SK-N-SH (cell line): Measurements from ENCODE around the gene ZEB2. TPM values are rescaled to one million over a fixed set of nuclear protein-coding genes. Genes with fewer than 3 reads are reported as not detected.

Source experiments
- CTCF ChIA-PET: fragments of 300-600, 350-600 bp; formaldehyde crosslinking; extraction: SDS; loops from one replicate; lab custom pipeline; 2021; lab: Yijun Ruan, JAX
- POLR2A ChIA-PET: fragments of 350-600 bp; sonication (Branson Sonifier 250); formaldehyde crosslinking; extraction: SDS; loops from one replicate; lab custom pipeline; 2020; ENCODE audit warnings: antibody characterized with exemption, inconsistent platforms; lab: Yijun Ruan, JAX
- DNase-seq: peaks from one replicate; pipeline ENCODE4 v3.0.0; 2012
- H2AFZ ChIP-seq: fragments of 200-600 bp; sonication (generic); 2 replicates; pipeline ENCODE4 v1.8.1; 2016; ENCODE audit warnings: antibody characterized with exemption, mild to moderate bottlenecking, low read depth
- H3F3A ChIP-seq: fragments of 200-600 bp; sonication (generic); replicated peaks from 2 replicates; pipeline ENCODE3; 2016; ENCODE audit warnings: antibody characterized with exemption, mild to moderate bottlenecking; ENCODE audit not compliant: insufficient read depth
- H3K27ac ChIP-seq, 2 experiments: fragments of 200-500 bp in 1 of 2; fragments of 200-600 bp in 1 of 2; sonication (Bioruptor generic) in 1 of 2; sonication (generic), shearing (Covaris generic) in 1 of 2; 2 replicates each; pipeline versions ENCODE4 v1.5.1 to v1.6.1; 2014 to 2016; ENCODE audit warnings: low read depth in 2 of 2, inconsistent platforms in 1 of 2, low read length in 1 of 2, mild to moderate bottlenecking in 1 of 2, mixed read lengths in 1 of 2
- H3K27me3 ChIP-seq: fragments of 200-600 bp; sonication (generic), shearing (Covaris generic); 2 replicates; pipeline ENCODE4 v1.6.1; 2016; ENCODE audit warnings: mixed run types; ENCODE audit not compliant: insufficient read depth
- H3K36me3 ChIP-seq, 2 experiments: fragments of 200-500 bp in 1 of 2; fragments of 200-600 bp in 1 of 2; sonication (Bioruptor generic) in 1 of 2; sonication (generic) in 1 of 2; replicated peaks in 1 of 2; 2 replicates each; pipeline versions ENCODE3 to v1.5.1; 2014 to 2016; ENCODE audit warnings: low read length in 1 of 2, mild to moderate bottlenecking in 1 of 2; ENCODE audit not compliant: insufficient read depth in 2 of 2, control insufficient read depth in 1 of 2
- H3K4me1 ChIP-seq, 2 experiments: fragments of 200-500 bp in 1 of 2; fragments of 200-600 bp in 1 of 2; sonication (Bioruptor generic) in 1 of 2; sonication (generic), shearing (Covaris generic) in 1 of 2; 2 replicates each; pipeline versions ENCODE4 v1.5.1 to v1.6.1; 2014 to 2016; ENCODE audit warnings: low read depth in 1 of 2, low read length in 1 of 2, mixed run types in 1 of 2; ENCODE audit not compliant: insufficient read depth in 2 of 2, control insufficient read depth in 1 of 2
- H3K4me2 ChIP-seq: fragments of 200-600 bp; sonication (generic), shearing (Covaris generic); 2 replicates; pipeline ENCODE4 v1.6.1; 2017; ENCODE audit warnings: mixed run types
- H3K4me3 ChIP-seq, 2 experiments: fragments of 200-500 bp in 1 of 2; fragments of 200-600 bp in 1 of 2; sonication (Bioruptor generic) in 1 of 2; sonication (generic), shearing (Covaris generic) in 1 of 2; 2 replicates each; pipeline versions ENCODE4 v1.5.1 to v1.8.1; 2014 to 2016; ENCODE audit warnings: low read depth in 2 of 2, inconsistent platforms in 1 of 2, low read length in 1 of 2, mild to moderate bottlenecking in 1 of 2, mixed read lengths in 1 of 2, moderate library complexity in 1 of 2
- H3K79me2 ChIP-seq: fragments of 200-600 bp; sonication (generic); 2 replicates; pipeline ENCODE4 v1.8.1; 2017; ENCODE audit warnings: mild to moderate bottlenecking; ENCODE audit not compliant: insufficient read depth
- H3K9ac ChIP-seq: fragments of 200-600 bp; sonication (generic); 2 replicates; pipeline ENCODE4 v1.6.1; 2017; ENCODE audit warnings: mixed run types
- H3K9me2 ChIP-seq: fragments of 200-600 bp; sonication (generic); 2 replicates; pipeline ENCODE4 v1.6.1; 2017; ENCODE audit warnings: mixed run types
- H3K9me3 ChIP-seq: fragments of 200-600 bp; sonication (generic); 2 replicates; pipeline ENCODE4 v1.6.1; 2017; ENCODE audit warnings: mixed run types, mild to moderate bottlenecking, moderate library complexity
- H4K20me1 ChIP-seq: fragments of 200-600 bp; sonication (generic); 2 replicates; pipeline ENCODE4 v1.6.1; 2017; ENCODE audit warnings: mild to moderate bottlenecking, mixed run types; ENCODE audit not compliant: insufficient read depth
- ELF1 ChIP-seq: IDR thresholded peaks from 2 replicates; pipeline ENCODE4 v1.4.0; 2012
- EP300 ChIP-seq, 2 experiments: IDR thresholded peaks; 2 replicates each; pipeline versions ENCODE4 v1.4.0 to v1.6.1; 2012; ENCODE audit warnings: borderline replicate concordance in 1 of 2, low read depth in 1 of 2, low read length in 1 of 2
- EZH2phosphoT487 ChIP-seq: fragments of 200-600 bp; sonication (generic); IDR thresholded peaks from 2 replicates; pipeline ENCODE4 v1.6.1; 2017; ENCODE audit warnings: low read depth, mixed run types, mild to moderate bottlenecking, antibody characterized with exemption, moderate library complexity, borderline replicate concordance
- FOXJ3 ChIP-seq: sonication (generic); formaldehyde crosslinking; IDR thresholded peaks from 2 replicates; pipeline ENCODE4 v1.5.1; 2020; ENCODE audit warnings: mild to moderate bottlenecking, missing genetic modification reagents
- FOXM1 ChIP-seq: IDR thresholded peaks from 2 replicates; pipeline ENCODE4 v1.4.0; 2012; ENCODE audit warnings: low read depth, mild to moderate bottlenecking
- GABPA ChIP-seq: IDR thresholded peaks from 2 replicates; pipeline ENCODE4 v1.4.0; 2012; ENCODE audit warnings: low read depth, mild to moderate bottlenecking
- GATA2 ChIP-seq: sonication (generic); formaldehyde crosslinking; IDR thresholded peaks from 2 replicates; pipeline ENCODE4 v1.5.0; 2020; ENCODE audit warnings: mild to moderate bottlenecking, missing genetic modification reagents
- IRF3 ChIP-seq: fragments of 150-350 bp; IDR thresholded peaks from 2 replicates; pipeline ENCODE4 v1.6.1; 2016; ENCODE audit warnings: mild to moderate bottlenecking, low read depth, low read length
- JUND ChIP-seq: IDR thresholded peaks from 2 replicates; pipeline ENCODE4 v1.4.0; 2012
- MAX ChIP-seq: IDR thresholded peaks from 2 replicates; pipeline ENCODE4 v1.4.0; 2012; ENCODE audit warnings: low read depth
- MXI1 ChIP-seq: IDR thresholded peaks from 2 replicates; pipeline ENCODE4 v1.6.1; 2012; ENCODE audit warnings: mild to moderate bottlenecking, low read depth, low read length, improper control_type of control experiment
- NRF1 ChIP-seq: IDR thresholded peaks from 2 replicates; pipeline ENCODE4 v1.6.1; 2012; ENCODE audit warnings: low read depth, mild to moderate bottlenecking, low read length
- PBX3 ChIP-seq: IDR thresholded peaks from 2 replicates; pipeline ENCODE4; 2012
- RAD21 ChIP-seq: IDR thresholded peaks from 2 replicates; pipeline ENCODE4 v1.6.1; 2012; ENCODE audit warnings: mild to moderate bottlenecking, low read length
- SIN3A ChIP-seq: IDR thresholded peaks from 2 replicates; pipeline ENCODE4 v1.6.1; 2012; ENCODE audit warnings: low read depth, mild to moderate bottlenecking, low read length, moderate library complexity, borderline replicate concordance
- SMC3 ChIP-seq: IDR thresholded peaks from 2 replicates; pipeline ENCODE4 v1.6.1; 2012; ENCODE audit warnings: low read depth, low read length, improper control_type of control experiment
- TAF1 ChIP-seq: IDR thresholded peaks from 2 replicates; pipeline ENCODE4 v1.6.1; 2012; ENCODE audit warnings: low read depth, mild to moderate bottlenecking, low read length, moderate library complexity, borderline replicate concordance
- TEAD4 ChIP-seq: IDR thresholded peaks from 2 replicates; pipeline ENCODE4 v1.4.0; 2012; ENCODE audit warnings: mild to moderate bottlenecking, borderline replicate concordance; ENCODE audit not compliant: insufficient read depth
- USF1 ChIP-seq: IDR thresholded peaks from 2 replicates; pipeline ENCODE4 v1.4.0; 2012; ENCODE audit warnings: low read depth, borderline replicate concordance
- WGBS: methylation state at CpG from one replicate; pipeline ENCODE4 v1.1.6; 2017; ENCODE audit warnings: low lambda C conversion rate; 5-methylcytosine and 5-hydroxymethylcytosine counted together
- polyA plus RNA-seq, 3 experiments: library from polyadenylated mRNA; depleted of rRNA; stranded (reverse); fragments of >200 nt; gene quantifications; 2 replicates each; pipeline ENCODE4 v1.2.3, GENCODE V29; 2012

ZEB2 gene
- polyA plus RNA-seq, 1 of the 3 experiments (the other 2 are of a cell fraction): 16.3 TPM

GRCh38 chr2:144512891-144513351 lies 7.0 kb downstream of the ZEB2 start (continued):
- TF ChIP-seq IRF3 (no peak), EZH2phosphoT487 (no peak), GABPA (no peak), NRF1 (no peak), RAD21 (no peak), MXI1 (no peak), SMC3 (no peak), SIN3A (no peak)

GRCh38 chr2:144512470-144512869 lies 7.4 kb downstream of the ZEB2 start:
- no peak for DNase-seq
- no peaks in the 10 kb centered on the region for H3F3A ChIP-seq
- peaks cover 52% of the 10 kb centered on the region for H4K20me1 ChIP-seq
- H3K4me3 ChIP-seq: no peak overlapping the region
- H3K4me1 ChIP-seq: peaks cover 43 to 46% of the 10 kb centered on the region in 2 experiments
- WGBS: 95% methylated on average over 3 of the region's 3 CpGs
- H3K4me2 ChIP-seq: peak overlapping the region; percentile 94; the same call in 1 of the 2 replicates
- no peak overlapping the region for H3K9ac ChIP-seq
- no peak overlapping the region for H2AFZ ChIP-seq
- H3K9me2 ChIP-seq: no peaks in the 10 kb centered on the region
- no peaks in the 10 kb centered on the region for H3K9me3 ChIP-seq
- H3K27me3 ChIP-seq: no peaks in the 10 kb centered on the region
- H3K27ac ChIP-seq: no peak overlapping the region
- POLR2A ChIA-PET: no interaction called here
- peaks cover 0 to 13% of the 10 kb centered on the region in 2 experiments for H3K36me3 ChIP-seq
- H3K79me2 ChIP-seq: peaks cover 96% of the 10 kb centered on the region
- TF ChIP-seq TEAD4 (no peak), JUND (no peak), MAX (no peak), SIN3A (no peak), PBX3 (no peak), TAF1 (no peak), IRF3 (no peak), ELF1 (no peak), SMC3 (no peak), EP300 (IDR thresholded peaks at IDR 0.05; ENCODE audit: borderline replicate concordance in 1 of 2, low read depth in 1 of 2, low read length in 1 of 2) (no peak), FOXJ3 (CRISPR knock-in tag) (no peak), NRF1 (no peak), FOXM1 (no peak), USF1 (no peak), MXI1 (no peak), RAD21 (no peak), GATA2 (CRISPR knock-in tag) (no peak)
- CTCF ChIA-PET: no interaction called here
